H1 (cell line): ENCODE data around the gene CLDN16.

Experiments
- CHD2 ChIP-seq: IDR thresholded peaks from 2 replicates; pipeline ENCODE4 v1.6.1; 2012; ENCODE audit warnings: low read length, improper control_type of control experiment
- CTCF ChIP-seq, 3 experiments: IDR thresholded peaks; 1 replicate in 2 of 3; 2 replicates in 1 of 3; pipeline versions ENCODE4 v1.5.1 to v1.6.1; 2011; ENCODE audit warnings: low read length in 3 of 3, mild to moderate bottlenecking in 3 of 3, inconsistent platforms in 2 of 3, low read depth in 1 of 3, moderate library complexity in 1 of 3; ENCODE audit not compliant: insufficient read depth in 1 of 3; ENCODE audit errors: control extremely low read depth in 1 of 3
- EP300 ChIP-seq, 2 experiments: IDR thresholded peaks; 1 replicate in 1 of 2; 2 replicates in 1 of 2; pipeline ENCODE4 v1.6.1; 2011 to 2012; ENCODE audit warnings: low read depth in 2 of 2, low read length in 2 of 2, mild to moderate bottlenecking in 2 of 2, borderline replicate concordance in 1 of 2, inconsistent platforms in 1 of 2, moderate library complexity in 1 of 2
- EZH2 ChIP-seq: fragments of 200-600 bp; sonication (generic); IDR thresholded peaks from 2 replicates; pipeline ENCODE4 v1.7.1; 2012; ENCODE audit warnings: low read depth, mild to moderate bottlenecking, moderate library complexity, low read length, inconsistent platforms; ENCODE audit not compliant: severe bottlenecking
- PHF8 ChIP-seq: fragments of 200-600 bp; sonication (generic); conservative IDR thresholded peaks from 2 replicates; pipeline ENCODE4 v1.7.1; 2012; ENCODE audit warnings: low read depth, mild to moderate bottlenecking, inconsistent platforms, low read length, moderate library complexity
- POLR2A ChIP-seq, 2 experiments: IDR thresholded peaks; 1 replicate in 1 of 2; 2 replicates in 1 of 2; pipeline ENCODE4 v1.6.1; 2011; ENCODE audit warnings: low read depth in 2 of 2, low read length in 2 of 2, mild to moderate bottlenecking in 2 of 2; ENCODE audit errors: control extremely low read depth in 1 of 2
- RAD21 ChIP-seq, 2 experiments: IDR thresholded peaks in 1 of 2; conservative IDR thresholded peaks in 1 of 2; 2 replicates each; pipeline ENCODE4 v1.6.1; 2011; ENCODE audit warnings: low read depth in 2 of 2, low read length in 2 of 2, improper control_type of control experiment in 1 of 2, inconsistent platforms in 1 of 2, mild to moderate bottlenecking in 1 of 2, moderate library complexity in 1 of 2
- RFX5 ChIP-seq: IDR thresholded peaks from 2 replicates; pipeline ENCODE4 v1.6.1; 2011; ENCODE audit warnings: low read depth, low read length, improper control_type of control experiment, borderline replicate concordance
- SP1 ChIP-seq: IDR thresholded peaks from 2 replicates; pipeline ENCODE4 v1.6.1; 2011; ENCODE audit warnings: low read depth, low read length
- SRF ChIP-seq: IDR thresholded peaks from 2 replicates; pipeline ENCODE4 v1.6.1; 2011; ENCODE audit warnings: mild to moderate bottlenecking, low read depth, low read length, moderate library complexity
- TAF1 ChIP-seq: IDR thresholded peaks from 2 replicates; pipeline ENCODE4 v1.6.1; 2011; ENCODE audit warnings: mild to moderate bottlenecking, low read depth, low read length
- ZNF274 ChIP-seq: IDR thresholded peaks from 2 replicates; pipeline ENCODE4 v1.7.0; 2012; ENCODE audit warnings: low read length, borderline replicate concordance; ENCODE audit errors: extremely low read depth

GRCh38 chr3:190362258-190362657 lies 25.7 kb upstream of the CLDN16 start:
- TF ChIP-seq SP1 (no peak), CTCF (IDR thresholded peaks at IDR 0.05; ENCODE audit: control extremely low read depth in 1 of 3, insufficient read depth in 1 of 3, low read depth in 1 of 3, low read length in 3 of 3) (no peak), ZNF274 (no peak), EP300 (IDR thresholded peaks at IDR 0.05; ENCODE audit: borderline replicate concordance in 1 of 2, low read depth in 2 of 2, low read length in 2 of 2) (no peak), PHF8 (no peak), POLR2A (IDR thresholded peaks at IDR 0.05; ENCODE audit: control extremely low read depth in 1 of 2, low read depth in 2 of 2, low read length in 2 of 2) (no peak), SRF (no peak), RFX5 (no peak), RAD21 (IDR thresholded peaks at IDR 0.05 in 1 of 2, conservative IDR thresholded peaks at IDR 0.05 in 1 of 2; ENCODE audit: low read depth in 2 of 2, low read length in 2 of 2) (no peak), CHD2 (no peak), EZH2 (no peak), TAF1 (no peak)
